Activated T-helper 1 cell treated with anti-CD3 and anti-CD28 coated beads, Interleukin-12 subunit alpha, Interleukin-12 subunit beta, Interleukin-2, Interleukin-4 antibody, amounts not matched to agents 30 ng/mL and 10 ng/mL and 1 ng/mL, durations not matched to agents 14 hours and 24 hours and 36 hours (primary cell): ENCODE measurements around the gene HOXC5. TPM values are rescaled to one million over a fixed set of nuclear protein-coding genes. Genes with fewer than 3 reads are reported as not detected.
A peak's percentile ranks its signal among the peaks of the same experiment; 100 is the strongest.

Source experiments
- DNase-seq: peaks from one replicate; pipeline ENCODE4 v3.0.0; 2021; ENCODE audit warnings: low spot score
- H3K27ac Mint-ChIP-seq: one replicate; pipeline ENCODE4 v1.8.0; 2021; ENCODE audit warnings: mild to moderate bottlenecking, mixed read lengths
- H3K27me3 Mint-ChIP-seq: one replicate; pipeline ENCODE4 v1.8.0; 2022; ENCODE audit warnings: mild to moderate bottlenecking, moderate library complexity, mixed read lengths; ENCODE audit not compliant: insufficient read depth
- H3K36me3 Mint-ChIP-seq: one replicate; pipeline ENCODE4 v1.8.0; 2021; ENCODE audit warnings: low read depth, mixed read lengths
- H3K4me1 Mint-ChIP-seq: one replicate; pipeline ENCODE4 v1.8.0; 2021; ENCODE audit warnings: low read depth, mixed read lengths
- H3K4me3 Mint-ChIP-seq: one replicate; pipeline ENCODE4 v1.8.0; 2021; ENCODE audit warnings: mild to moderate bottlenecking, moderate library complexity, mixed read lengths
- H3K9me3 Mint-ChIP-seq: one replicate; pipeline ENCODE4 v1.8.0; 2021; ENCODE audit warnings: mixed read lengths
- intact Hi-C: fragments of 100-400 bp; cut with micrococcal nuclease; formaldehyde crosslinking; loops from one replicate; pipeline ENCODE4 v1.15.1; 2024
- total RNA-seq: library from RNA; stranded (reverse); gene quantifications from 2 replicates; pipeline ENCODE4 v1.2.3, GENCODE V29; 2022

The HOXC5 gene
- total RNA-seq, 1 donor from 2014 or later, result not detected

DNA sequence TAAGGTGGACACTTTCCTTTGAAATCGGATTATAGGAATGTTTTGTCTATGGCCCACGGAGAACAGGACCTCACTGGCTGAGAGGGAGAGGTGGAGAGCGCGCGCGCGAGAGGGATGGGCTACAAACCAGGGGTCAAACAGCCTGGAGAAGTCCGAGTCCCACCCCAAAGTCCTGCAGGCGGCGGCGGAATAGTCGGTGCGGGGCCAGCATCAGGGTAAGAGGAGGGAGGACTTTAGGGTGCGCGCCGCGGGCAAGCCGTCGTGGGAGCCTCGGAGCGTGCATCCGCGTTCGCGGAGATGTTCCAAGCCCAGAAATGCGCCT is 27.4 kb upstream of the HOXC5 start:
- H3K27ac Mint-ChIP-seq, result no peak overlapping the region
- DNase-seq, result no peak
- peak overlapping the region; percentile 11 for H3K4me3 Mint-ChIP-seq
- no peaks in the 10 kb centered on the region for H3K9me3 Mint-ChIP-seq
- intact Hi-C loops, result loop anchor here (5.0 kb wide), 1 partner anchor 372 kb away; no protein-coding TSS in a partner anchor
- H3K4me1 Mint-ChIP-seq, result peaks cover 30% of the 10 kb centered on the region
- peaks cover 8% of the 10 kb centered on the region for H3K36me3 Mint-ChIP-seq
- peaks cover 94% of the 10 kb centered on the region for H3K27me3 Mint-ChIP-seq

DNA sequence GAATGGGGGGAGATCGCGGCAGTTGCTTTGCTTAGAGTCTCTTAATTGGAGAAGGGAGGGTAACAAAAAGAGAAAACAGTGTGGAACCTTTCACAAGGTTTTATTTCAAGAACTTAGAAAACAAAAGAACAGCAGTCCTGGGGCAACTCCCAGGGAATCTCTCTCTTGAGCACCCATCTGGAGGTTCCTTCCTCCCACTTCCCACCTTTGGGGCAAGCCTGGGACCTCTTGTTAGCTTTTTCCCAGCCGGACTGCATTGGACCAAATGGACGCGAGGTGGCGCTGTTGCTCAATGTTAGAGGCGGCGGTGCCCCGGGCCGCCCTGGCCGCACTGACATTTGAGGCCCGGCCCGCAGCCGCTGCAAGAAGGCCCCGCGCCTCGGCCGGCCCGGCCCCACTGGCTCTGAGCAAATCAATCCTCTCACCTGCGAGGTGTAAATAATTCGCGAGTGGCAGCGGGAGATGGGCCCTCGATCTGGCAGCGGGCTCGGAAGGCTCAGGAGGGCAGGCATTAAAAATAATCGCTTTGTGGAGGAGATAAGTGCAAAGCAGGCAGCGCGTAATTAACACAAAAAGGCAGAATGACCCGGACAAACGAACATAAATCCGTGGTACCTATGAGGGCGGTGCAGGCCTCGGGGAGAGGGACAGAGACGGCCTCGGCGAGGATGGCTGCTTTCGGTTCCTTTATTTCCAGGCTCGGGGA is 26.8 kb upstream of the HOXC5 start:
- Mint-ChIP-seq H3K36me3 (peaks cover 8% of the 10 kb centered on the region), H3K27me3 (peaks cover 92% of the 10 kb centered on the region), H3K9me3 (no peaks in the 10 kb centered on the region), H3K4me3 (peak overlapping the region; percentile 83), H3K4me1 (peaks cover 31% of the 10 kb centered on the region), H3K27ac (no peak overlapping the region)
- peak; percentile 76 for DNase-seq
- intact Hi-C loops, result loop anchor here (1.0 to 5.0 kb wide), 7 partner anchors 11 to 371 kb away; no protein-coding TSS in a partner anchor

DNA sequence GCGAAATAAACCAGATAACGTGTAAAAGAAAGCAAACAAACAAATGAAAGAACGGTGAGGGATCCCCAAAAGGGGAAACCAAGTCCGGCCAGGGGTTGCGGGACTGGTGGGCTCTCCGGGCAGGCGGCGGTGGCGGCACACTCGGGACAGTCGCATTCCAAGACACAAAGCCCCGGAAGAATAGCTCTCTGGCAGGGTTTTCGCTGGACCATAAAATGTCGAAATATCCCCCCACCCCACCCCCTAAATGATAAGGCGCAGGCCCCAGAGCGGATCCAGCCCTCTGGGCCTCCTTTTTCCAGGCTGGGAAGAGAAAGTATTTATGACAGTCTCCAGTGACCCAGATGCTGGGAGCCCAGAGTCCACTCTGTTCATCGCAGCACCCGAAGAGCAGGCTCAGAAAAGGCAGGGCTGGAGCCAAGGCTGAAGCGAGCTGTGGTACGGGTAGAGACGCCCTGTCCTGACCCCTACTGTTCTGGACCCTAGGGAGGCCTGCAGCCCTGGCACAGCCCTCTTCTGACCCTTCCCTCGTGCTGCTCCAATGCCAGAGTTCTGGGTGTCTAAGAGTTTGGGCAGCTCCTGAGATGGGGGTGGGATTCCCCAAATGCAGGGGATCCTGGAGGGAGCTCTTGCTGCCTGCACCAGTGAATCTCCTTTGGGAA is 26.2 kb upstream of the HOXC5 start:
- H3K4me1 Mint-ChIP-seq, result peaks cover 38% of the 10 kb centered on the region
- no peak overlapping the region for H3K27ac Mint-ChIP-seq
- intact Hi-C loops, result loop anchor here (1.0 to 5.0 kb wide), 7 partner anchors 11 to 371 kb away; no protein-coding TSS in a partner anchor
- peak overlapping the region; percentile 83 for H3K4me3 Mint-ChIP-seq
- peaks cover 92% of the 10 kb centered on the region for H3K27me3 Mint-ChIP-seq
- no peak for DNase-seq
- peaks cover 8% of the 10 kb centered on the region for H3K36me3 Mint-ChIP-seq
- no peaks in the 10 kb centered on the region for H3K9me3 Mint-ChIP-seq

DNA sequence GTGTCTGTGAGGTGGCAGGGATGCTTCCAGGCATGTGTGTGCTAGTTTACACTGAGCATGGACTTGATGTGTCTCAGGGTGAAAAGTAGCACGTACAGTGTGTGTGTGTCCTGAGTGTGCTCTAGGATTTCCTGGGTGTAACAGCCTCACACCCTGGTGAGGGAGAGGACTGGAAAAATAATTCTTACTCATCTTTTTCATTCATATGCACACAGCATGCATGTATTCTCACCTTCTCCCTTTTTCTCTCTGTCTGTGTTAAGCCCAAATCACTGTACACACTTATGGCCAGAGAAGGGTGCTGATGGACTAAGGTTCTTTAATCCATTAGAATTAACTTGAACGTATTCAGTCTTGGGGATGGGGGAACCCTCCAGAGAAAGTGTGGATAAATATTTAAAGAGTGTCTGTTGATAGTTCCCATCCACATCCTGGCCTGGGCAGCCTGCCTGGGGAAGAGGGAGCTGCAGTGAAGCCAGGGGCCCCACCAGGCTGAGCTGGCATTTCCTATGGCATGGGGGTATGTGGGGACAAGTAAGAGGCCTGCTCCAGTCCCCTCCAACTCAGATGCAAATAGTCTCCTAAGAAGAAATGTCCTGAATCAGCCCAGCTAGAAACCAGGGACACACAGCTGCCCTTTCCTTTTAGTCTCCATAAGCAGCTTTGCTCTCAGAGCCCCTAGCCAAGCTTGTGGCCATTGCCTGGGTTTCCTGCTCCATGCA is 25.2 kb upstream of the HOXC5 start:
- DNase-seq, result no peak
- Mint-ChIP-seq H3K27ac (no peak overlapping the region), H3K4me1 (peaks cover 33% of the 10 kb centered on the region), H3K4me3 (no peak overlapping the region), H3K27me3 (peaks cover 91% of the 10 kb centered on the region), H3K9me3 (no peaks in the 10 kb centered on the region), H3K36me3 (peaks cover 8% of the 10 kb centered on the region)
- intact Hi-C loops, result loop anchor here (2.0 to 5.0 kb wide), 2 partner anchors 47 to 370 kb away; no protein-coding TSS in a partner anchor

DNA sequence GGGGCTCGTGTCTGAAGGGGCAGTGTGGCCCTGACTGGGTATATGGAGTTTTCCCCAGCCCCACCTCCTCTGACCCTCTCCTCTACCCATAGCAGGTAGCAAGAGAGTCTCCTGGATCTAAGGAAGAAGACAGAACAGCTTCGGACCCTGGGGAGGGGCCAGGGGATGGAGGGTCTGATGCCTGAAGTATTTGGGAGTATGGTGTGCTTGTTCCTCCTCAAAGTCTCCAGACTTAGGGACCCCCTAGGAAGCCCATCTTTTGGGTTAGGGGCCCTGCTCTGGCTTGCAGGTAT is 24.6 kb upstream of the HOXC5 start:
- Mint-ChIP-seq H3K27me3 (peaks cover 91% of the 10 kb centered on the region), H3K36me3 (peaks cover 8% of the 10 kb centered on the region), H3K9me3 (no peaks in the 10 kb centered on the region), H3K4me1 (peaks cover 33% of the 10 kb centered on the region), H3K27ac (no peak overlapping the region), H3K4me3 (no peak overlapping the region)
- no peak for DNase-seq
- intact Hi-C loops, result loop anchor here (5.0 kb wide), 1 partner anchor 369 kb away; no protein-coding TSS in a partner anchor

DNA sequence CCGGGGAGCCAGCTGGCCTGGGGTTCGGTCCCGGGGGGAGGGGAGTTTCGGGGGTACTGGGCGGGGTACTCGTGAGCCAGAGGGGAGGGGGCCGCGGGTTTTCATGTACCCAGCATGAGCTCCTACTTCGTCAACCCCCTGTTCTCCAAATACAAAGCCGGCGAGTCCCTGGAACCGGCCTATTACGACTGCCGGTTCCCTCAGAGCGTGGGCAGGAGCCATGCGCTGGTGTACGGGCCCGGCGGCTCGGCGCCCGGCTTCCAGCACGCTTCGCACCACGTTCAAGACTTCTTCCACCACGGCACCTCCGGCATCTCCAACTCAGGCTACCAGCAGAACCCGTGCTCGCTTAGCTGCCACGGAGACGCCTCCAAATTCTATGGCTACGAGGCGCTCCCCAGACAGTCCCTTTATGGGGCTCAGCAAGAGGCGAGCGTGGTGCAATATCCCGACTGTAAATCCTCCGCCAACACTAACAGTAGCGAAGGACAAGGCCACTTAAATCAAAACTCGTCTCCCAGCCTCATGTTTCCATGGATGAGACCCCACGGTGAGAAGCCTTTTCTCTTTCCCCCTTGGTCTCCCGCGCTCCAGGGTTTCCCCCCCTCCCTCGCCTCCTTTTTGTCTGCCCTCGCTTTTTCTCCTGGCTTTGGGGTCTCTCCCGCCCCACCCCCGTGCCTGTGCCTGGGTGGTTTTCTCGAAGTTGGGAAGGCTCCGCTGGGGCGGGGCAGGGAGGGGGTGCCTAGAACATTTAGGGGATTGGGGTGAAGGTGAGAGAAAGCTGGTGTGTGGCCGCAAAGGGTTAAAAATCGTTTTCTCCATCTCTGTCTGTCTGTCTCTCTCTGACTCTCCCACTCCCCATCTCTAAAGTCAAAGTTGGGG is 23.4 kb upstream of the HOXC5 start:
- Mint-ChIP-seq H3K36me3 (peaks cover 4% of the 10 kb centered on the region), H3K4me1 (peaks cover 33% of the 10 kb centered on the region), H3K27ac (peak overlapping the region; percentile 72), H3K4me3 (peak overlapping the region; percentile 37), H3K9me3 (no peaks in the 10 kb centered on the region), H3K27me3 (peaks cover 89% of the 10 kb centered on the region)
- no peak for DNase-seq
- intact Hi-C loops, result loop anchor here (5.0 kb wide), 1 partner anchor 368 kb away; no protein-coding TSS in a partner anchor

DNA sequence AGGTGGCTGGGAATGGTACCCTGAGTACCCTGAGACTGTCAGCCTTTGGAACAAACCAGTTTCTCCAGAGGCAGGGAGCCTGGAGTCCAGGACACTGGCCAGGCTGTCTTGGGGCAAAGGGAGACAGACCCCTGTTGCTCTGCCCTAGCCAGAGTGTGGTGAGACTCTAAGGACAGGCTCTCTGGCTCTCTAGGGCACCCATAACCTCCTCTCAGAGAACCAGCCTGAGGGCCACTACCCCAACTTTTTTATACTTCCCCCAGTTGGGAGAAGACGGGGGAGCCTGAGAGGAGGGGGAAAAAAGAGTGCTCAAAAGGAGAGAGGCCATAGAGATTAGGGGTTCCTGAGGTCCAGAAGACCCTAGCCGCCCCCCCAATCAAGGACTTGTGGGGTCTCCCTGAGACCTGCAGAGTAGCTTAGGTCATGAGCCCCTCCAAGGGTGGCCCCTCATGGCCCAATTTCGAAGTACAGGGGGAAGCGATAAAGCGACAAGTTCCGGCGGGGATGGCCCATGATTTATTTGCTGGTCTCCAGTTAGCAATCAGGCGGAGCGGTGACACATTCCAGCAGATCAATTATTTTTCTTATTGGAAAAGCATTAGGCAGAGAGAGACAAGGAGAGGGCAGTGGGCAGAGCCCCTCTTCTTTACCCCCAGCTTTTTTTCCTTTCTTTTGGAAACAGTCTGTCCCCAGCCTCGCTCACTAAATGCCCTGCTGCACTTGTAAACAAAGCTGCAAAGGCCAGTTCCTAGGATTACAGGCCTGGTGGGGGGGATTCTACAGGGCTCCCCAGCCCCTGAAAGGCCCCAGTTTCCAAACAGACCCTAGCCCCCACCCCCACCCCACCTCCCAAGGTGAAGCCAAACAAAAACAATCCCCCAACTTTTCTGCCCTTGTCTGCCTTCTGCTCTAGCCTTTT is 22.5 kb upstream of the HOXC5 start:
- Mint-ChIP-seq H3K4me1 (peaks cover 37% of the 10 kb centered on the region), H3K36me3 (peaks cover 4% of the 10 kb centered on the region), H3K9me3 (no peaks in the 10 kb centered on the region), H3K27me3 (peaks cover 89% of the 10 kb centered on the region), H3K4me3 (no peak overlapping the region), H3K27ac (no peak overlapping the region)
- intact Hi-C loops, result no loop called here
- no peak for DNase-seq

DNA sequence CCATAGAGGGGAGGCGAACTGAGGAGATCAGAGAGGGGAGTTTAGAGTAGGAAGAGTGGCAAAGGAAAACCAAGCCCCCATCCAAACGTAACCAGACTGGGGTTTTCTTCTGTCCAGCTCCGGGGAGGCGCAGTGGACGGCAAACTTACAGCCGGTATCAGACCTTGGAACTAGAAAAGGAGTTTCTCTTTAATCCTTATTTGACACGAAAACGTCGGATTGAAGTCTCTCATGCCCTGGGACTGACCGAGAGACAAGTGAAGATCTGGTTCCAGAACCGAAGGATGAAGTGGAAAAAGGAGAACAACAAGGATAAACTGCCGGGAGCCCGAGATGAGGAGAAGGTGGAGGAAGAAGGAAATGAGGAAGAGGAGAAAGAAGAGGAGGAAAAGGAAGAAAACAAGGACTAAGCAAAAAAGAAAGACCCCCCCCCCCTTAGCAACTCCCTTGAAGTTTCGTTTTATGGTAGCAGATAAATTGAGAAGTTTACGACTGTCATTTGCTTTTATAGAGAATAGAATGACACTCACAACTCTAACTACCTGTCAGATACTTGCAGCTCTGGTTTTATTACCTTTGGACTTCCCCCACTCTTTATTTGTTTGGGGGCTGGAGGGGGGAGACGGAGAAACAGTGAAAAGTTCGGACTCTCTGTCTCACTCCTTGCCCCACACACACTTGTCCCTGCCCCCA is 21.7 kb upstream of the HOXC5 start:
- Mint-ChIP-seq H3K9me3 (no peaks in the 10 kb centered on the region), H3K27me3 (peaks cover 89% of the 10 kb centered on the region), H3K4me3 (no peak overlapping the region), H3K27ac (no peak overlapping the region), H3K36me3 (peaks cover 3% of the 10 kb centered on the region), H3K4me1 (peaks cover 29% of the 10 kb centered on the region)
- DNase-seq, result no peak
- intact Hi-C loops, result no loop called here

DNA sequence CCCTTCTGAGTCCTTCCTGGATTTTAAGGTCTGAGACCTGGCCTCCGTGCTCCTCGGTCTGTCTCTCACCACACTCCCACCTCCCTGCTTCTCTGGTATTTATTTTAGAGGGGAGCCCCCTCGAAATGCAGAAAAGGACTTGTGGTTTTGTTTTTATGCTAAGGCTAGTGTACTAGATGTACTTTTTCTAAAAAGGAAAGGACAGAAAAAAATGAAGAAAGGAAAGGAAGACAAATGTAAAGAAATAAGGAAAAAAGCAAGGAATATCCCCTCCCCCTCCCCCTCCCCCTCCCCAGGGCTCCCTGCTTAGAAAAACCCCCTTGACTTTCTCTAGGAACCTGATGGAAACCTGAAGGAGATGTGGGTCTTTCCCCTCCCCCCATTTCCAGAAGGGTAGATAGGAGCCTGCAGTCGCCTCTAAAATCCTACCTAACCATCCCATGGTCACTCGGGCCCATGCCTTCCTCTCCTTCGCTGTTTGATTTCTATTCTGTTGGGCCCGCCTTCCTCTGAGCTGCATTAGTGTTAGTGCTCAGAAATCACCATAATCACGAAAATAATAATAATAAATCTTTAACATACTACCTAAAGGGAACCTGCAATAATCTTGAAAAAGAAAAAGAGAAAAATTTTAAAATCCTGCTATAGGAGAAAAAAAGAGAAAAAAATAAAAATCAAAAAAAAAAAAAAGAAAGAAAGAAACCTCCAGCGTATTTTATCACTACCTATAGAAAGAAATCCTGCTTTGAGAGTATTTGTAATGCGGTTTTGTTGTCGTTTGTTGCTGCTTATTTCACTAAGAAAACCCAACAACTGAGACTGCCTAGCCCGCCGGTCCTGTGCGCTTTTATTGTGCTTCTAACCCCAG is 21.0 kb upstream of the HOXC5 start:
- intact Hi-C loops, result no loop called here
- peaks cover 22% of the 10 kb centered on the region for H3K4me1 Mint-ChIP-seq
- no peaks in the 10 kb centered on the region for H3K9me3 Mint-ChIP-seq
- no peak for DNase-seq
- H3K36me3 Mint-ChIP-seq, result no peaks in the 10 kb centered on the region
- peaks cover 83% of the 10 kb centered on the region for H3K27me3 Mint-ChIP-seq
- H3K27ac Mint-ChIP-seq, result no peak overlapping the region
- no peak overlapping the region for H3K4me3 Mint-ChIP-seq

DNA sequence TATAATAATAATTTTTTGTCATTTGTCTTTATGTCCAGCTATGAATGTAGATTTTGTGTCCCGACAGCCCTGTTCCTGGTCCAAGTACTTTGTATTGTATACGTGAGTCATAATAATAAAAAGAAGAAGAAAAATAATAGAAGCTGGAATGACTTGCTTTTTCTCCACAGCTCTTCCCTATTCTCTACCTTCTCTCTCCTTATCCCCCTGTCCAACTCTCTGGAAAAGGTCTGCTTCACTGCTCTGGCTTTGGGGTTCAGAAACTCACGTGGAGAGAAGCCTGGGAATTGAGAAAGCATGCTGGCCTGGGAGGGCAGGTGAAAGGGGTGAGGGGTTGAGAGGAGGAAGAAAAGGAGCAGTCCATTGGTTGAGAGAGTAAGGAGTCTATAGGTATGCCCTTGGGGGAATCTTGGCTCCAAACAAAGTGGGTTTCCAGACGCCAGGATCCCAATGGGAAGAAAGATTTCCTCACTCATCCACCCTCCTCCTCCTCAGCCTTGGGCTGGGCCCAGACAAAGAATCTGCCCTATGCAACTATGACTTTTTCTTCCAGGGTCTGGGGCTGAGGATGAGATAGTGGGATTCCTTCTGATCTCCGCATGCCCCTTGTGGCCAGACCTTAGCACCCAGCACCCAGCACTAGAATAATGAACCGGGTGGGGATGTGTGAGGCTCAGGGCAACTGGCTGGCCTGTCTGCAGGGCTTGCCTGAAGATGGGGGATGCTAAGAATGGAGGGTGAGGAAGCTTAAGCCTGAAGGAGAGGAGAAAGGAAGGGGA is 20.0 kb upstream of the HOXC5 start:
- Mint-ChIP-seq H3K36me3 (no peaks in the 10 kb centered on the region), H3K4me3 (no peak overlapping the region), H3K27ac (no peak overlapping the region), H3K4me1 (peaks cover 30% of the 10 kb centered on the region), H3K27me3 (peaks cover 81% of the 10 kb centered on the region), H3K9me3 (no peaks in the 10 kb centered on the region)
- intact Hi-C loops, result no loop called here
- DNase-seq, result no peak
